SK-N-MC (cell line): Measurements from ENCODE around the gene SPATC1L.

ENCODE experiments used
- EZH2 ChIP-seq: fragments of 200-600 bp; sonication (generic); IDR thresholded peaks from one replicate; pipeline ENCODE4 v1.6.1; 2017; ENCODE audit warnings: antibody characterized with exemption
- FOXP2 ChIP-seq: optimal IDR thresholded peaks from 2 replicates; pipeline ENCODE3; 2011; ENCODE audit warnings: mild to moderate bottlenecking, moderate library complexity; ENCODE audit not compliant: insufficient read depth; ENCODE audit errors: extremely low read length, control extremely low read depth
- POLR2AphosphoS5 ChIP-seq: IDR thresholded peaks from 2 replicates; pipeline ENCODE4 v1.6.1; 2012; ENCODE audit warnings: mild to moderate bottlenecking, low read depth, low read length, borderline replicate concordance

DNA sequence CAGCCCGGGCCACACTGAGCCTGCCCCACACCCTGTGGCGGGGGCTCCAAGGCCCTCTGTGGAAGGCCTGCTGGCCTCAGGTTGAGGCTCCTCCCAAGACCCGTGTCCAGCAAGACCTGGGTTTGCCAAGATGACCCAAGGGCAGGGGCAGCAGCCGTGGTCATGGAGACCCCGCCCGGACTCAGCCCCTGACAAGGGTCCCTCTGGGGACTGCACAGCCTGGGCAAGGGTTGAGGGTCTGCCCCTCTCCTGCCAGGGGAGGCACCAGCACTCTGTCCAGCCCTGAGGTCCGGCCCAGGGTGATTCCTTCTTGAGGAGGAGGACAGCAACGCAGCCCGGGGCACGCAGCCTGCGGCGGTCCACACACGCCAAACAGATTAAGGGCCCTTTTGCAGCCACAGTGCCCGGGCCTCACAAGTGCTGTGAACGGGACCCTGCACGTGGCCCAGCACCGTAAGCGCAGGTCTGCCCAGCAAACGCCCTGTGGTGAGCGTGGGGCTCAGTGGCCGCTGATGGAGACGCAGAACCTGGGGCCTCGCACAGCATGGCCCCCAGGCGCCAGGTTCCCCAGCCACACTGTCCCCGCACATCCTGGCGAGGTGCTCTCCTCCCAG, 3.4 kb downstream of the SPATC1L start:
- TF ChIP-seq EZH2 (no peak), POLR2AphosphoS5 (no peak), FOXP2 (no peak)
